PC-9 (cell line): ENCODE measurements around the gene CENPB. TPM values are rescaled to one million over a fixed set of nuclear protein-coding genes. Genes with fewer than 3 reads are reported as not detected.

Experiments
- BruUV-seq: library from RNA; stranded (reverse); fragments of 400-500 nt; replicated peaks from 2 replicates; lab custom pipeline; 2021; lab: Mats Ljungman, UMichigan
- CTCF ChIA-PET: fragments of 300-600 bp; sonication (Branson Sonifier 250); formaldehyde crosslinking; loops from one replicate; lab custom pipeline; 2022; ENCODE audit warnings: antibody characterized with exemption; lab: Charles Lee
- POLR2A ChIA-PET: fragments of 300-600 bp; sonication (Branson Sonifier 250); formaldehyde crosslinking; loops from one replicate; lab custom pipeline; 2022; ENCODE audit warnings: antibody characterized with exemption; ENCODE audit not compliant: unreplicated experiment; lab: Charles Lee
- DNase-seq, 2 experiments: peaks; one replicate each; pipeline versions ENCODE4 v3.0.0 to v3.0.0-alpha.2; 2015 to 2022; ENCODE audit warnings: mixed read lengths in 1 of 2
- H2AFZ ChIP-seq: fragments of 200-600 bp; sonication (generic); 2 replicates; pipeline ENCODE4 v1.8.1; 2017; ENCODE audit warnings: antibody characterized with exemption
- H3F3A ChIP-seq: fragments of 200-600 bp; sonication (generic); 2 replicates; pipeline ENCODE4 v1.8.1; 2017; ENCODE audit warnings: antibody characterized with exemption, mild to moderate bottlenecking, low read depth; ENCODE audit not compliant: insufficient read depth
- H3K27ac ChIP-seq: fragments of 200-600 bp; sonication (generic); 2 replicates; pipeline ENCODE4 v1.6.1; 2016; ENCODE audit warnings: mixed run types
- H3K27me3 ChIP-seq: fragments of 200-600 bp; sonication (generic); 2 replicates; pipeline ENCODE4 v1.6.1; 2016; ENCODE audit warnings: low read depth, mixed run types; ENCODE audit not compliant: insufficient read depth
- H3K36me3 ChIP-seq: fragments of 200-600 bp; sonication (generic); 2 replicates; pipeline ENCODE4 v1.6.1; 2016; ENCODE audit warnings: low read depth, mixed run types
- H3K4me1 ChIP-seq: fragments of 200-600 bp; sonication (generic); replicated peaks from 2 replicates; pipeline ENCODE4 v1.6.1; 2016; ENCODE audit warnings: mixed run types; ENCODE audit not compliant: insufficient read depth
- H3K4me2 ChIP-seq: fragments of 200-600 bp; sonication (generic); 2 replicates; pipeline ENCODE4 v1.6.1; 2017; ENCODE audit warnings: mixed run types
- H3K4me3 ChIP-seq: fragments of 200-600 bp; sonication (generic); 2 replicates; pipeline ENCODE4 v1.6.1; 2016; ENCODE audit warnings: mixed run types
- H3K79me2 ChIP-seq: fragments of 200-600 bp; sonication (generic); 2 replicates; pipeline ENCODE4 v1.6.1; 2017; ENCODE audit warnings: low read depth, mixed run types
- H3K9me2 ChIP-seq: fragments of 200-600 bp; sonication (generic); 2 replicates; pipeline ENCODE4 v1.8.1; 2017; ENCODE audit warnings: mild to moderate bottlenecking; ENCODE audit not compliant: insufficient read depth
- H3K9me3 ChIP-seq: fragments of 200-600 bp; sonication (generic); 2 replicates; pipeline ENCODE4 v1.8.1; 2016; ENCODE audit warnings: low read depth; ENCODE audit not compliant: insufficient read depth
- H4K20me1 ChIP-seq: fragments of 200-600 bp; sonication (generic); 2 replicates; pipeline ENCODE4 v1.8.1; 2017; ENCODE audit not compliant: insufficient read depth
- CTCF ChIP-seq: fragments of 200-600 bp; sonication (generic); conservative IDR thresholded peaks from 2 replicates; pipeline ENCODE4 v1.6.1; 2017; ENCODE audit warnings: mixed run types, antibody characterized with exemption, mild to moderate bottlenecking, moderate library complexity
- EZH2 ChIP-seq: fragments of 200-600 bp; sonication (generic); IDR thresholded peaks from 2 replicates; pipeline ENCODE4 v1.8.0; 2017; ENCODE audit warnings: antibody characterized with exemption, low read depth
- intact Hi-C: fragments of 100-400 bp; cut with micrococcal nuclease; formaldehyde crosslinking; loops from one replicate; pipeline ENCODE4 v1.10.0; 2022; ENCODE audit not compliant: unreplicated experiment
- total RNA-seq: library from RNA; stranded (reverse); gene quantifications from 2 replicates; pipeline ENCODE4 v1.2.3, GENCODE V29; 2021

The CENPB gene
- total RNA-seq, 1 experiment from 2014 or later = 70.8 TPM

GRCh38 chr20:3768342-3769130, 18.0 kb downstream of the CENPB start:
- no peaks in the 10 kb centered on the region for H3K27me3 ChIP-seq
- H3K9me2 ChIP-seq = no peaks in the 10 kb centered on the region
- no peak for TF ChIP-seq EZH2
- TF ChIP-seq CTCF = peak; percentile 61
- ChIA-PET CTCF (interaction anchor here (0.5 to 2.1 kb wide), 4 partner anchors 13 to 167 kb away, joined by 3 to 7 read pairs (median 4); partner anchors contain the start of genes CENPB and SPEF1), POLR2A (interaction anchor here (0.5 to 1.2 kb wide), 2 partner anchors 10 to 13 kb away, joined by 3 read pairs; partner anchors contain the start of gene SPEF1)
- H3K27ac ChIP-seq = peak overlapping the region; percentile 60
- peak overlapping the region; percentile 90 for H2AFZ ChIP-seq
- peaks cover 25% of the 10 kb centered on the region for H3K4me1 ChIP-seq
- peaks cover 16% of the 10 kb centered on the region for H3K79me2 ChIP-seq
- peak; percentile 71 to 73 for DNase-seq
- H3K9me3 ChIP-seq = no peaks in the 10 kb centered on the region
- H3F3A ChIP-seq = peaks cover 22% of the 10 kb centered on the region
- H4K20me1 ChIP-seq = no peaks in the 10 kb centered on the region; the same call in 1 of the 2 replicates
- H3K4me3 ChIP-seq = peak overlapping the region; percentile 95
- H3K36me3 ChIP-seq = no peaks in the 10 kb centered on the region
- TSS peak; percentile 89 for BruUV-seq
- intact Hi-C loops = loop anchor here (1.0 kb wide), 1 partner anchor 13 kb away; the partner anchor contains the start of gene SPEF1
- H3K4me2 ChIP-seq = peak overlapping the region; percentile 81

- no peaks in the 10 kb centered on the region for H3K9me3 ChIP-seq
- no TSS peak for BruUV-seq
- H3K4me2 ChIP-seq = peak within 1 kb of the TSS; percentile 99
- H3K4me3 ChIP-seq = peak within 1 kb of the TSS; percentile 95
- DNase-seq = peak; percentile 90 to 99
- no peaks in the 10 kb centered on the region; the same call in 1 of the 2 replicates for H4K20me1 ChIP-seq
- peaks cover 16% of the 10 kb centered on the region for H3K79me2 ChIP-seq
- no peaks in the 10 kb centered on the region for H3K27me3 ChIP-seq
- peak within 1 kb of the TSS; percentile 60 for H3K27ac ChIP-seq
- CTCF ChIA-PET = interaction anchor here (0.6 to 2.3 kb wide), 5 partner anchors 14 to 204 kb away, joined by 3 to 7 read pairs (median 3); partner anchors contain the start of gene SPEF1
- H2AFZ ChIP-seq = peak within 1 kb of the TSS; percentile 96
- TF ChIP-seq CTCF (no peak), EZH2 (no peak)
- peaks cover 25% of the 10 kb centered on the region for H3K4me1 ChIP-seq
- H3K9me2 ChIP-seq = no peaks in the 10 kb centered on the region
- POLR2A ChIA-PET = interaction anchor here (0.5 to 1.2 kb wide), 8 partner anchors 8 to 999 kb away, joined by 3 to 6 read pairs (median 3); partner anchors contain the start of genes CENPB and SPEF1
- intact Hi-C loops = loop anchor here (1.0 kb wide), 1 partner anchor 14 kb away; the partner anchor contains the start of gene SPEF1
- no peaks in the 10 kb centered on the region for H3K36me3 ChIP-seq
- peaks cover 22% of the 10 kb centered on the region for H3F3A ChIP-seq
Measured at GRCh38 chr20:3767427-3768341, 18.9 kb downstream of the CENPB start, which contains the start of gene ADISSP. Gene ADISSP, minus strand, starts transcription at chr20:3767753. Its CDS starts 7,653 bp downstream, at chr20:3760100.
